Measurements from ENCODE around the gene GUCA2B. TPM values are rescaled to one million over a fixed set of nuclear protein-coding genes. Genes with fewer than 3 reads are reported as not detected.

The GUCA2B gene
- total and polyA plus RNA-seq, 4 experiments from 2014 or later: not detected

GRCh38 chr1:42165511-42166210, 12.5 kb downstream of the GUCA2B start:
- Histone ChIP-seq H3K9me3 (ENCODE audit: control insufficient read depth in 1 of 2, low read length in 2 of 2) (no peaks in the 10 kb centered on the region), H3K27ac (ENCODE audit: low read depth, low read length) (no peak overlapping the region), H3K27me3 (ENCODE audit: insufficient read depth, low read length) (no peaks in the 10 kb centered on the region), H3K4me1 (ENCODE audit: insufficient read depth, low read length) (no peaks in the 10 kb centered on the region), H3K4me3 (ENCODE audit: low read length in 2 of 2) (no peak overlapping the region), H3K36me3 (ENCODE audit: insufficient read depth, low read length) (no peaks in the 10 kb centered on the region)
- Mint-ChIP-seq H3K36me3 (no peaks in the 10 kb centered on the region), H3K4me3 (no peak overlapping the region), H3K27me3 (peaks cover 6 to 7% of the 10 kb centered on the region in 2 donors), H3K4me1 (no peaks in the 10 kb centered on the region), H3K27ac (peak overlapping the region in 1 of 7 donors; percentile 55), H3K9me3 (peaks cover 0 to 12% (median 8%) of the 10 kb centered on the region in 8 donors)
- no peak for DNase-seq
- ChIA-PET POLR2A (ENCODE audit: partially characterized antibody) (no interaction called here), CTCF (ENCODE audit: partially characterized antibody) (interaction anchor here (5.8 kb wide), 1 partner anchor 9 kb away, joined by 52 read pairs; no protein-coding TSS in a partner anchor)
- intact Hi-C loops (cut with micrococcal nuclease): no loop called here

- Histone ChIP-seq H3K27ac (ENCODE audit: low read depth, low read length) (no peak overlapping the region), H3K4me3 (ENCODE audit: low read length in 2 of 2) (no peak overlapping the region), H3K27me3 (ENCODE audit: insufficient read depth, low read length) (no peaks in the 10 kb centered on the region), H3K4me1 (ENCODE audit: insufficient read depth, low read length) (no peaks in the 10 kb centered on the region), H3K36me3 (ENCODE audit: insufficient read depth, low read length) (no peaks in the 10 kb centered on the region), H3K9me3 (ENCODE audit: control insufficient read depth in 1 of 2, low read length in 2 of 2) (no peaks in the 10 kb centered on the region)
- POLR2A ChIA-PET (ENCODE audit: partially characterized antibody): no interaction called here
- Mint-ChIP-seq H3K9me3 (peaks cover 0 to 3% (median 0%) of the 10 kb centered on the region in 8 donors), H3K27me3 (peaks cover 2 to 6% of the 10 kb centered on the region in 2 donors), H3K4me1 (peaks cover 0 to 4% (median 0%) of the 10 kb centered on the region in 4 donors), H3K36me3 (no peaks in the 10 kb centered on the region), H3K27ac (peak overlapping the region in 1 of 7 donors; percentile 23), H3K4me3 (no peak overlapping the region)
- intact Hi-C loops (cut with micrococcal nuclease): no loop called here
- CTCF ChIA-PET (ENCODE audit: partially characterized antibody): interaction anchor here (0.6 kb wide), 1 partner anchor 96 kb away, joined by 3 read pairs; no protein-coding TSS in a partner anchor
- no peak for DNase-seq
These were observed 14.6 kb downstream of the GUCA2B start for GRCh38 chr1:42167611-42168390.

GRCh38 chr1:42168391-42168670, 15.1 kb downstream of the GUCA2B start:
- no peak overlapping the region for H3K27ac Mint-ChIP-seq
- H3K9me3 Mint-ChIP-seq: peaks cover 0 to 3% (median 0%) of the 10 kb centered on the region in 8 donors
- H3K4me3 ChIP-seq (ENCODE audit: low read length in 2 of 2): no peak overlapping the region
- CTCF ChIA-PET (ENCODE audit: partially characterized antibody): interaction anchor here (0.6 to 2.5 kb wide), 3 partner anchors 10 to 594 kb away, joined by 3 to 7 read pairs (median 5); no protein-coding TSS in a partner anchor
- H3K36me3 ChIP-seq (ENCODE audit: insufficient read depth, low read length): no peaks in the 10 kb centered on the region
- intact Hi-C loops (cut with micrococcal nuclease): no loop called here
- no peaks in the 10 kb centered on the region for H3K36me3 Mint-ChIP-seq
- POLR2A ChIA-PET (ENCODE audit: partially characterized antibody): no interaction called here
- no peaks in the 10 kb centered on the region for H3K27me3 ChIP-seq (ENCODE audit: insufficient read depth, low read length)
- H3K4me1 ChIP-seq (ENCODE audit: insufficient read depth, low read length): no peaks in the 10 kb centered on the region
- no peaks in the 10 kb centered on the region for H3K9me3 ChIP-seq (ENCODE audit: control insufficient read depth in 1 of 2, low read length in 2 of 2)
- H3K4me3 Mint-ChIP-seq: no peak overlapping the region
- DNase-seq: no peak
- peaks cover 0 to 6% of the 10 kb centered on the region in 2 donors for H3K27me3 Mint-ChIP-seq
- peaks cover 0 to 4% (median 0%) of the 10 kb centered on the region in 4 donors for H3K4me1 Mint-ChIP-seq
- H3K27ac ChIP-seq (ENCODE audit: low read depth, low read length): no peak overlapping the region

GRCh38 chr1:42168763-42169162, 15.6 kb downstream of the GUCA2B start:
- Histone ChIP-seq H3K36me3 (ENCODE audit: insufficient read depth, low read length) (no peaks in the 10 kb centered on the region), H3K27me3 (ENCODE audit: insufficient read depth, low read length) (no peaks in the 10 kb centered on the region), H3K27ac (ENCODE audit: low read depth, low read length) (no peak overlapping the region), H3K4me3 (ENCODE audit: low read length in 2 of 2) (no peak overlapping the region), H3K9me3 (ENCODE audit: control insufficient read depth in 1 of 2, low read length in 2 of 2) (no peaks in the 10 kb centered on the region), H3K4me1 (ENCODE audit: insufficient read depth, low read length) (no peaks in the 10 kb centered on the region)
- Mint-ChIP-seq H3K36me3 (no peaks in the 10 kb centered on the region), H3K27me3 (peaks cover 0 to 6% of the 10 kb centered on the region in 2 donors), H3K9me3 (peaks cover 0 to 3% (median 0%) of the 10 kb centered on the region in 8 donors), H3K27ac (no peak overlapping the region), H3K4me3 (no peak overlapping the region), H3K4me1 (peaks cover 0 to 4% (median 0%) of the 10 kb centered on the region in 4 donors)
- ChIA-PET POLR2A (ENCODE audit: partially characterized antibody) (no interaction called here), CTCF (ENCODE audit: partially characterized antibody) (interaction anchor here (1.7 to 2.5 kb wide), 2 partner anchors 10 to 595 kb away, joined by 5 to 7 read pairs; no protein-coding TSS in a partner anchor)
- intact Hi-C loops (cut with micrococcal nuclease): no loop called here
- DNase-seq: no peak

DNA sequence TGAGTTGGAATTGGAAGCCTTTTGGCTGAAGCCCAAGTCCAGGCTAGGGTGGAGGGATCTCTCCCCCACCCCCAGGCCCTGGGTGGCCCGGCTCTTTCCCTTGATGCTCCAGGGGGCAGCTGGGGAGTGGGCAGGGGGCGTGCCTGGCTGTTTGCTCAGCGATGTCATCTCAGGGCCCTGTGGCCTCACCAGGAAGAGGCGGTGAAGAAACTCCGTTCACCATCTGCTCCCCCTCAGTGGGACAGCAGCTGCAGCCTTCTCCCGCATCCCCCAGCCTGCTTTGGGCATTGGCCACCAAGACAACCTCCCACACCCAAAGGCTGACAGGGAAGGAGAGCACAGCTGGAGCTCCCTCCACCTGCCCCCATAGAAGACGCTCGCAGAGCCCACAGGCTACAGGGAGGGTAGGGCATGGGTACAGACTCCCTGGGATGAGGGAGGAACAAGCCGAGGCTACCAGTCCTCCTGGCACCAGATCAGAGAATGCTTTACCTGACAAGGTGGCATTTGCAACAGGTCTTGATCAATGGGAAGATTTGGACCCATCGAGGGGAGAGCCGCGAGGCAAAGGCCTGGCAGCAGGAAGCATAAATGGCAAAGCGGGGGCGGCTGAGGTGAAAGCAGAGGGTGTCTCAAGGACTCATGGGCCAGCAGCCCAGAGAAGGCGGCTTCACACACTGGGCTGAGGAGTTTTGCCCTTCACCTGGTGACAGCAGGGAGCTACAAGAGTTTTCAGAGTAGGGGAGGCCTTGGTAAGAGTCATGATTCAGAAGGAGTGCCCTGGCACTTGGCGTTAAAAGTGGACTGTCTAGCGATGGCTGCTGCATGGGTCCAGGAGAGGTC, 17.8 kb downstream of the GUCA2B start:
- Histone ChIP-seq H3K27me3 (ENCODE audit: insufficient read depth, low read length) (no peaks in the 10 kb centered on the region), H3K36me3 (ENCODE audit: insufficient read depth, low read length) (no peaks in the 10 kb centered on the region), H3K4me1 (ENCODE audit: insufficient read depth, low read length) (no peaks in the 10 kb centered on the region), H3K27ac (ENCODE audit: low read depth, low read length) (no peak overlapping the region), H3K4me3 (ENCODE audit: low read length in 2 of 2) (no peak overlapping the region), H3K9me3 (ENCODE audit: control insufficient read depth in 1 of 2, low read length in 2 of 2) (no peaks in the 10 kb centered on the region)
- POLR2A ChIA-PET (ENCODE audit: partially characterized antibody): no interaction called here
- Mint-ChIP-seq H3K27ac (peak overlapping the region in 1 of 7 donors; percentile 8), H3K4me3 (peak overlapping the region in 2 of 8 donors; percentile 9 to 37), H3K9me3 (peaks cover 0 to 3% (median 0%) of the 10 kb centered on the region in 8 donors), H3K27me3 (peaks cover 0 to 3% of the 10 kb centered on the region in 2 donors), H3K4me1 (peaks cover 0 to 4% (median 0%) of the 10 kb centered on the region in 4 donors), H3K36me3 (no peaks in the 10 kb centered on the region)
- CTCF ChIA-PET (ENCODE audit: partially characterized antibody): interaction anchor here (1.2 to 6.2 kb wide), 6 partner anchors 7 to 596 kb away, joined by 3 to 60 read pairs (median 16); partner anchors contain the start of gene GUCA2A
- no peak for DNase-seq
- intact Hi-C loops (cut with micrococcal nuclease): no loop called here

GRCh38 chr1:42171679-42172266, 18.6 kb downstream of the GUCA2B start:
- DNase-seq: no peak
- H3K4me1 ChIP-seq (ENCODE audit: insufficient read depth, low read length): no peaks in the 10 kb centered on the region
- no peak overlapping the region for H3K27ac ChIP-seq (ENCODE audit: low read depth, low read length)
- ChIA-PET POLR2A (ENCODE audit: partially characterized antibody) (no interaction called here), CTCF (ENCODE audit: partially characterized antibody) (interaction anchor here (1.2 to 6.2 kb wide), 6 partner anchors 9 to 597 kb away, joined by 3 to 60 read pairs (median 18); partner anchors contain the start of gene GUCA2A)
- Mint-ChIP-seq H3K36me3 (peaks cover 1 to 2% of the 10 kb centered on the region in 2 donors), H3K4me1 (peaks cover 0 to 4% (median under 1%) of the 10 kb centered on the region in 4 donors), H3K27me3 (no peaks in the 10 kb centered on the region), H3K9me3 (peaks cover 0 to 3% (median 0%) of the 10 kb centered on the region in 8 donors), H3K27ac (peak overlapping the region in 1 of 7 donors; percentile 64), H3K4me3 (peak overlapping the region in 1 of 8 donors; percentile 37)
- no peaks in the 10 kb centered on the region for H3K27me3 ChIP-seq (ENCODE audit: insufficient read depth, low read length)
- H3K9me3 ChIP-seq (ENCODE audit: control insufficient read depth in 1 of 2, low read length in 2 of 2): no peaks in the 10 kb centered on the region
- intact Hi-C loops (cut with micrococcal nuclease): no loop called here
- H3K4me3 ChIP-seq (ENCODE audit: low read length in 2 of 2): no peak overlapping the region
- no peaks in the 10 kb centered on the region for H3K36me3 ChIP-seq (ENCODE audit: insufficient read depth, low read length)
